Measurements from ENCODE around the gene DUOXA1.
"Not testable (repeated sequence)": the region's sequence is repeated elsewhere in the genome, so short reads cannot be mapped to it uniquely, and the experiment has no call there.

DUOXA1 gene

GRCh38 chr15:45093013-45093412 lies 36.7 kb downstream of the DUOXA1 start:
- H3K27me3 ChIP-seq (ENCODE audit: control insufficient read depth in 1 of 2, insufficient read depth in 2 of 2, low read length in 2 of 2) = no peaks in the 10 kb centered on the region
- no peak overlapping the region for H3K4me3 ChIP-seq (ENCODE audit: low read depth in 1 of 2, low read length in 2 of 2)
- H3K36me3 ChIP-seq (ENCODE audit: insufficient read depth, low read length) = no peaks in the 10 kb centered on the region
- no peaks in the 10 kb centered on the region for H3K4me1 ChIP-seq (ENCODE audit: insufficient read depth, low read length)
- H3K9me3 ChIP-seq (ENCODE audit: low read length) = no peaks in the 10 kb centered on the region
- no peak overlapping the region for H3K27ac ChIP-seq (ENCODE audit: low read depth, low read length)
- H3K9ac ChIP-seq (ENCODE audit: low read length) = no peak overlapping the region

DNA sequence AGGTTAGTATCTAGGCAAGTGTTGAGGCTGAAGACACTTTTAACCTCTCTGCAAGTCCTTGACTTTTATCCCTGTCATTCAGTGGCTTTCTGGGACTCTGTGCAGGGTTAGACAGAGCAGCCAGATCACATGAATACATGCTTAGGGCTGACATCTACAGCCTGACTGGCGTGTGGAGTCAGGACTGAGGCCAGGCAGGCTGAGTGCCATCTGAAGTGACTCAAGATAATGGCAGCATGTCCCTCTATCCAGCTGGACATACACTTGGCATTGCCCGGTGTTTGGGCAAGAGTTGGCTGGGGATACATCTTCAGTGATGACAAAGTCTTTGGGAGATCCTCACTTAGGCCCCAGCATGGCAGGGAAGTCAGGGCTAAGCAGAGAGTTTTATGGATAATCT lies 38.1 kb downstream of the DUOXA1 start:
- no peaks in the 10 kb centered on the region for H3K27me3 ChIP-seq (ENCODE audit: control insufficient read depth in 1 of 2, insufficient read depth in 2 of 2, low read length in 2 of 2)
- H3K9me3 ChIP-seq (ENCODE audit: low read length) = no peaks in the 10 kb centered on the region
- H3K4me3 ChIP-seq (ENCODE audit: low read depth in 1 of 2, low read length in 2 of 2) = no peak overlapping the region
- H3K27ac ChIP-seq (ENCODE audit: low read depth, low read length) = no peak overlapping the region
- no peak overlapping the region for H3K9ac ChIP-seq (ENCODE audit: low read length)
- no peaks in the 10 kb centered on the region for H3K4me1 ChIP-seq (ENCODE audit: insufficient read depth, low read length)
- H3K36me3 ChIP-seq (ENCODE audit: insufficient read depth, low read length) = no peaks in the 10 kb centered on the region

- H3K9ac ChIP-seq (ENCODE audit: low read length) = no peak overlapping the region
- H3K4me1 ChIP-seq (ENCODE audit: insufficient read depth, low read length) = no peaks in the 10 kb centered on the region
- H3K4me3 ChIP-seq (ENCODE audit: low read depth in 1 of 2, low read length in 2 of 2) = no peak overlapping the region
- no peak overlapping the region for H3K27ac ChIP-seq (ENCODE audit: low read depth, low read length)
- no peaks in the 10 kb centered on the region for H3K9me3 ChIP-seq (ENCODE audit: low read length)
- no peaks in the 10 kb centered on the region for H3K36me3 ChIP-seq (ENCODE audit: insufficient read depth, low read length)
- no peaks in the 10 kb centered on the region for H3K27me3 ChIP-seq (ENCODE audit: control insufficient read depth in 1 of 2, insufficient read depth in 2 of 2, low read length in 2 of 2)
Observed at GRCh38 chr15:45091161-45091560, 38.5 kb downstream of the DUOXA1 start.

- Histone ChIP-seq H3K4me3 (ENCODE audit: low read depth in 1 of 2, low read length in 2 of 2) (no peak overlapping the region), H3K9me3 (ENCODE audit: low read length) (no peaks in the 10 kb centered on the region), H3K4me1 (ENCODE audit: insufficient read depth, low read length) (no peaks in the 10 kb centered on the region), H3K27ac (ENCODE audit: low read depth, low read length) (no peak overlapping the region), H3K36me3 (ENCODE audit: insufficient read depth, low read length) (no peaks in the 10 kb centered on the region), H3K9ac (ENCODE audit: low read length) (no peak overlapping the region), H3K27me3 (ENCODE audit: control insufficient read depth in 1 of 2, insufficient read depth in 2 of 2, low read length in 2 of 2) (no peaks in the 10 kb centered on the region)
Observed at GRCh38 chr15:45089712-45090373, 39.8 kb downstream of the DUOXA1 start.

GRCh38 chr15:45088801-45089711 lies 40.6 kb downstream of the DUOXA1 start:
- H3K9ac ChIP-seq (ENCODE audit: low read length) = no peak overlapping the region
- no peaks in the 10 kb centered on the region for H3K27me3 ChIP-seq (ENCODE audit: control insufficient read depth in 1 of 2, insufficient read depth in 2 of 2, low read length in 2 of 2)
- H3K27ac ChIP-seq (ENCODE audit: low read depth, low read length) = no peak overlapping the region
- no peaks in the 10 kb centered on the region for H3K4me1 ChIP-seq (ENCODE audit: insufficient read depth, low read length)
- H3K36me3 ChIP-seq (ENCODE audit: insufficient read depth, low read length) = no peaks in the 10 kb centered on the region
- no peaks in the 10 kb centered on the region for H3K9me3 ChIP-seq (ENCODE audit: low read length)
- H3K4me3 ChIP-seq (ENCODE audit: low read depth in 1 of 2, low read length in 2 of 2) = no peak overlapping the region

GRCh38 chr15:45087513-45087912 lies 42.2 kb downstream of the DUOXA1 start:
- no peaks in the 10 kb centered on the region for H3K27me3 ChIP-seq (ENCODE audit: control insufficient read depth in 1 of 2, insufficient read depth in 2 of 2, low read length in 2 of 2)
- no peak overlapping the region for H3K27ac ChIP-seq (ENCODE audit: low read depth, low read length)
- H3K4me1 ChIP-seq (ENCODE audit: insufficient read depth, low read length) = no peaks in the 10 kb centered on the region
- H3K9me3 ChIP-seq (ENCODE audit: low read length) = no peaks in the 10 kb centered on the region
- H3K4me3 ChIP-seq (ENCODE audit: low read depth in 1 of 2, low read length in 2 of 2) = no peak overlapping the region
- no peak overlapping the region for H3K9ac ChIP-seq (ENCODE audit: low read length)
- H3K36me3 ChIP-seq (ENCODE audit: insufficient read depth, low read length) = no peaks in the 10 kb centered on the region

DNA sequence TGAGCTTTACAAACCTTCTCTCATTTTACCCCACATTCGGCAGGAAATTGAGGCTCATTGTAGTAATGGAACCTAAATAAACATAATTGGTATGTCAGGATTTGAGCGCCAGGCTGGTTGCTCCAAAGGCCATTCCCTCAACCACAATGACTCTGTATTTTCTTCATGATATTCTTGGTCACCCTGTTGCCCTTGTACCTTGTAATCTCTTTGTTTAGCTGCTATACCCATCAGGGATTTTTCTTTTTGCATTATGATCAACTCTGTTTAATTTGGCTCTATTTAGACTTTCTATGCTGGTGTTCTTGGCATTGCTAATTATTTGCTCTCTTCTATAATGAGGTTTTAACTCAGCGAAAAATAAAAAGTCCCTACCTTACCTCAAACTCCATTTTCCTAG lies 45.5 kb downstream of the DUOXA1 start:
- Histone ChIP-seq H3K9ac (ENCODE audit: low read length) (no peak overlapping the region), H3K9me3 (ENCODE audit: low read length) (no peaks in the 10 kb centered on the region), H3K27ac (ENCODE audit: low read depth, low read length) (no peak overlapping the region), H3K4me3 (ENCODE audit: low read depth in 1 of 2, low read length in 2 of 2) (no peak overlapping the region), H3K27me3 (ENCODE audit: control insufficient read depth in 1 of 2, insufficient read depth in 2 of 2, low read length in 2 of 2) (no peaks in the 10 kb centered on the region), H3K36me3 (ENCODE audit: insufficient read depth, low read length) (no peaks in the 10 kb centered on the region), H3K4me1 (ENCODE audit: insufficient read depth, low read length) (no peaks in the 10 kb centered on the region)

DNA sequence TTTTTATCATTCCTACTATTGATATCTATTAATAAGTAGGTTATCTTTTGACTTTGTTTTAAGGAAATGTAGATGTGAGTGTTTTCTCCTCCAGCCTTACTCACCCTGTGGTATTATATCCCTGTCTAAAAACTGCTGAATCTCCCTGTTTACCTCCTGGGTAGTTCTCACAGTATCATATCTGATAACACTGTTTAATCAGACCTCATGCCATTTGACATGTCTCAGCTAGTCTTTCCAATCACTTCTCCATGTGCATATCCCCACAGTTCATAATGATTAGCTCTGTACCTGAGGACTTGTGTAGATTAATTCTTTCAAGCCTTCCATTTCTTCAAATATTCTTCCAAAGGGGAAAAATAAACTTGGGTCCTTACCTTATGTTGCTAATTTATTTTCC lies 46.5 kb downstream of the DUOXA1 start:
- Histone ChIP-seq H3K9me3 (ENCODE audit: low read length) (no peaks in the 10 kb centered on the region), H3K9ac (ENCODE audit: low read length) (no peak overlapping the region), H3K27me3 (ENCODE audit: control insufficient read depth in 1 of 2, insufficient read depth in 2 of 2, low read length in 2 of 2) (no peaks in the 10 kb centered on the region), H3K4me3 (ENCODE audit: low read depth in 1 of 2, low read length in 2 of 2) (no peak overlapping the region), H3K36me3 (ENCODE audit: insufficient read depth, low read length) (no peaks in the 10 kb centered on the region), H3K27ac (ENCODE audit: low read depth, low read length) (no peak overlapping the region), H3K4me1 (ENCODE audit: insufficient read depth, low read length) (no peaks in the 10 kb centered on the region)

- not testable (repeated sequence) for H3K36me3 ChIP-seq (ENCODE audit: insufficient read depth, low read length); H3K4me1 ChIP-seq (ENCODE audit: insufficient read depth, low read length); H3K9me3 ChIP-seq (ENCODE audit: low read length); H3K27ac ChIP-seq (ENCODE audit: low read depth, low read length); H3K4me3 ChIP-seq (ENCODE audit: low read depth in 1 of 2, low read length in 2 of 2); H3K9ac ChIP-seq (ENCODE audit: low read length); H3K27me3 ChIP-seq (ENCODE audit: control insufficient read depth in 1 of 2, insufficient read depth in 2 of 2, low read length in 2 of 2)
Observed at GRCh38 chr15:45082412-45082811, 47.3 kb downstream of the DUOXA1 start.

GRCh38 chr15:45080593-45080992 lies 49.1 kb downstream of the DUOXA1 start:
- H3K9me3 ChIP-seq (ENCODE audit: low read length); H3K36me3 ChIP-seq (ENCODE audit: insufficient read depth, low read length); H3K27ac ChIP-seq (ENCODE audit: low read depth, low read length); H3K9ac ChIP-seq (ENCODE audit: low read length); H3K27me3 ChIP-seq (ENCODE audit: control insufficient read depth in 1 of 2, insufficient read depth in 2 of 2, low read length in 2 of 2); H3K4me1 ChIP-seq (ENCODE audit: insufficient read depth, low read length); H3K4me3 ChIP-seq (ENCODE audit: low read depth in 1 of 2, low read length in 2 of 2): not testable (repeated sequence)

DNA sequence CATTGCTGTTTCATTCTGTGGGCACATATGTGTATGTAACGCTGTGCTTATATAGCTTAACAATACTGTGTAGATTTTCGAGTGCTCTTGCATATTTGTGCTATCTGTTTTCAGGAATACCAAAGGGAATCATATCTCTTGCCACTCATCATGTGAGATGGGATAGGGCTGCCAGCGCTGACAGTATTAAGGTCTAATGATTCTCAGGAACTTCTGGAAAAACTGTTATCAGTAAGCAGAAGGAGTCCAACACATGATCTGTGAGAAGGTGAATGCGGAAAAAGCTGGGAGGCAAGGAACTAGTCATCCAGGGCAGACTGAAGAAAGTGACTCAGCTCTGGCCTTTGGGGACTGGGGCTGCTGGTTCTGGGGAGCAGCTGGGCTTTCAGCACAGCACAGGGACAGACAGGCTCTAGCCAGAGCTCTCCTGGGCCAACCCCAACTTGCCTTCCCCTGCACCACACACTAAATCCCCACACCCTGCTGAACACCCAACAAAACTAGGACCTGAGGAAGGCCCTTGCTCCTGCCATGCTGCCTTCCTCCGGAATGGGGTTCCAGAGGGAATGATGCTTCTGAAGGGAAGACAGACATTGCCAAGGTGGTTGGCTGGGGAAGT lies 49.9 kb downstream of the DUOXA1 start:
- H3K27ac ChIP-seq (ENCODE audit: low read depth, low read length); H3K4me3 ChIP-seq (ENCODE audit: low read depth in 1 of 2, low read length in 2 of 2); H3K4me1 ChIP-seq (ENCODE audit: insufficient read depth, low read length); H3K9me3 ChIP-seq (ENCODE audit: low read length); H3K27me3 ChIP-seq (ENCODE audit: control insufficient read depth in 1 of 2, insufficient read depth in 2 of 2, low read length in 2 of 2); H3K36me3 ChIP-seq (ENCODE audit: insufficient read depth, low read length); H3K9ac ChIP-seq (ENCODE audit: low read length): not testable (repeated sequence)
